Transverse colon (tissue), 3 donors: ENCODE measurements around the gene LPCAT2.

Experiments
- CTCF ChIP-seq, 5 experiments: fragments of 200-600 bp in 3 of 5; fragments of 450-650 bp in 2 of 5; sonication (generic) in 3 of 5; IDR thresholded peaks; 1 replicate in 2 of 5; 2 replicates in 3 of 5; pipeline ENCODE4 v1.5.1; 2016 to 2017; ENCODE audit warnings: antibody characterized with exemption in 5 of 5, inconsistent platforms in 3 of 5, mild to moderate bottlenecking in 2 of 5, moderate library complexity in 1 of 5
- EP300 ChIP-seq: sonication (generic); formaldehyde crosslinking; IDR thresholded peaks from one replicate; pipeline ENCODE4 v1.6.1; 2017; ENCODE audit warnings: antibody characterized with exemption, low read depth

- TF ChIP-seq CTCF (IDR thresholded peaks at IDR 0.05) (no peak), EP300 (no peak)
These were observed 19.0 kb upstream of the LPCAT2 start for GRCh38 chr16:55489956-55490265.
